Caco-2 (cell line): ENCODE results near the gene RAD51B. TPM values are rescaled to one million over a fixed set of nuclear protein-coding genes. Genes with fewer than 3 reads are reported as not detected.

Experiments used
- BruUV-seq: library from RNA; stranded (reverse); fragments of 400-500 nt; replicated peaks from 2 replicates; lab custom pipeline; 2021; lab: Mats Ljungman, UMichigan
- CTCF ChIA-PET: fragments of 300-600 bp; sonication (Branson Sonifier 250); formaldehyde crosslinking; loops from one replicate; lab custom pipeline; 2022; ENCODE audit warnings: antibody characterized with exemption; lab: Charles Lee
- POLR2A ChIA-PET: fragments of 300-600 bp; sonication (Branson Sonifier 250); formaldehyde crosslinking; loops from one replicate; lab custom pipeline; 2022; ENCODE audit warnings: antibody characterized with exemption; lab: Charles Lee
- DNase-seq, 2 experiments: peaks; one replicate each; pipeline versions ENCODE4 v3.0.0 to v3.0.0-alpha.2; 2020 to 2022
- H3K27me3 ChIP-seq: replicated peaks from 2 replicates; pipeline ENCODE4 v1.6.0; 2011; ENCODE audit warnings: low read length; ENCODE audit not compliant: control insufficient read depth, insufficient read depth
- H3K36me3 ChIP-seq: 2 replicates; pipeline ENCODE4 v1.5.1; 2011; ENCODE audit warnings: low read length; ENCODE audit not compliant: control insufficient read depth, insufficient read depth
- H3K4me1 ChIP-seq: fragments of 250-450 bp; sonication (Bioruptor Pico); 2 replicates; pipeline ENCODE4 v1.5.1; 2020; ENCODE audit warnings: mild to moderate bottlenecking
- H3K4me3 ChIP-seq: 2 replicates; pipeline ENCODE4 v1.5.1; 2011; ENCODE audit warnings: low read depth, mild to moderate bottlenecking, control low read depth, low read length
- H3K9me3 ChIP-seq: fragments of 250-450 bp; sonication (Bioruptor Pico); 2 replicates; pipeline ENCODE4 v1.5.1; 2020; ENCODE audit warnings: mild to moderate bottlenecking, moderate library complexity
- H3K27ac Mint-ChIP-seq: one replicate; pipeline ENCODE4 v1.8.0; 2022; ENCODE audit warnings: mixed read lengths; ENCODE audit not compliant: unreplicated experiment
- H3K27me3 Mint-ChIP-seq: one replicate; pipeline ENCODE4 v1.8.0; 2022; ENCODE audit warnings: mixed read lengths; ENCODE audit not compliant: insufficient read depth, unreplicated experiment
- H3K36me3 Mint-ChIP-seq: one replicate; pipeline ENCODE4 v1.8.0; 2022; ENCODE audit warnings: mild to moderate bottlenecking, mixed read lengths; ENCODE audit not compliant: insufficient read depth, unreplicated experiment
- H3K4me1 Mint-ChIP-seq: one replicate; pipeline ENCODE4 v1.8.0; 2022; ENCODE audit warnings: low read depth, mixed read lengths; ENCODE audit not compliant: unreplicated experiment
- H3K4me3 Mint-ChIP-seq: one replicate; pipeline ENCODE4 v1.8.0; 2022; ENCODE audit warnings: mild to moderate bottlenecking, moderate library complexity, mixed read lengths; ENCODE audit not compliant: unreplicated experiment
- H3K9me3 Mint-ChIP-seq: one replicate; pipeline ENCODE4 v1.8.0; 2022; ENCODE audit warnings: mixed read lengths; ENCODE audit not compliant: unreplicated experiment
- CTCF ChIP-seq, 2 experiments: fragments of 200-600 bp in 1 of 2; IDR thresholded peaks; 1 replicate in 1 of 2; 2 replicates in 1 of 2; pipeline versions ENCODE4 v1.5.1 to v1.8.0; 2011 to 2022; ENCODE audit warnings: antibody characterized with exemption in 1 of 2, control low read depth in 1 of 2, inconsistent platforms in 1 of 2, low read depth in 1 of 2, low read length in 1 of 2, mild to moderate bottlenecking in 1 of 2, moderate library complexity in 1 of 2; ENCODE audit not compliant: insufficient read depth in 1 of 2, severe bottlenecking in 1 of 2, unreplicated experiment in 1 of 2
- intact Hi-C: fragments of 100-400 bp; cut with micrococcal nuclease; formaldehyde crosslinking; loops from one replicate; pipeline ENCODE4 v1.10.0; 2022; ENCODE audit not compliant: unreplicated experiment
- total RNA-seq: library from RNA; stranded (reverse); gene quantifications from 2 replicates; pipeline ENCODE4 v1.2.3, GENCODE V29; 2022

The RAD51B gene
- total RNA-seq, 1 experiment from 2014 or later = 16.7 TPM

- CTCF ChIA-PET = interaction anchor here (0.6 kb wide), 1 partner anchor 334 kb away, joined by 4 read pairs; no protein-coding TSS in a partner anchor
- peaks cover 38% of the 10 kb centered on the region for H3K4me1 ChIP-seq
- H3K9me3 ChIP-seq = no peaks in the 10 kb centered on the region
- H3K36me3 Mint-ChIP-seq = no peaks in the 10 kb centered on the region
- H3K4me3 Mint-ChIP-seq = no peak overlapping the region
- no peaks in the 10 kb centered on the region for H3K36me3 ChIP-seq
- POLR2A ChIA-PET = no interaction called here
- H3K27me3 ChIP-seq = no peaks in the 10 kb centered on the region
- peak overlapping the region; percentile 70 for H3K27ac Mint-ChIP-seq
- DNase-seq = peak; percentile 34 to 50
- TF ChIP-seq CTCF (IDR thresholded peaks at IDR 0.05; ENCODE audit: insufficient read depth in 1 of 2, low read depth in 1 of 2, low read length in 1 of 2, severe bottlenecking in 1 of 2, unreplicated experiment in 1 of 2) = no peak
- no peak overlapping the region for H3K4me3 ChIP-seq
- no TSS peak for BruUV-seq
- intact Hi-C loops = no loop called here
- peaks cover 34% of the 10 kb centered on the region for H3K4me1 Mint-ChIP-seq
- no peaks in the 10 kb centered on the region for H3K27me3 Mint-ChIP-seq
- no peaks in the 10 kb centered on the region for H3K9me3 Mint-ChIP-seq
Measured at GRCh38 chr14:67977434-67978034, 158.0 kb downstream of the RAD51B start.

DNA sequence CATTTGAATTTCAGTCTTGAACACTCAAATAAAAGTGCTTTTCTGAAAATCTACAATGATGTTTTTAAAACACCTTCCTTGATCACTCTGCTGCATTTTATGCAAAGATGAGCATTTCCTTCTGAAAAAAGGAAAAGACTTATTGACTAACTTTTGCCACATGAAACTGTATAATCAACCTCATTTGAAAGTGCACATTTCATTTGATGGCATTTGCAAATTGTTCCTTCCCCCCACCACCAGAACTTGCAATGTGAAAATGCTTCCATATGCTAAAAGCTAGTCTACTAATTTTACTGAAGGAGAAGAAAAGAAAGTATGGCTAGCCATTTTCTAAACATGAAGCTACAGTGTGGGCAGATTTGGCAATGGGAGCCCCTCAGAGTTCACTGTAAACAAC lies 159.2 kb downstream of the RAD51B start:
- H3K4me3 ChIP-seq = no peak overlapping the region
- CTCF ChIA-PET = no interaction called here
- Mint-ChIP-seq H3K9me3 (no peaks in the 10 kb centered on the region), H3K4me1 (peaks cover 34% of the 10 kb centered on the region), H3K4me3 (no peak overlapping the region), H3K27me3 (no peaks in the 10 kb centered on the region), H3K27ac (no peak overlapping the region), H3K36me3 (no peaks in the 10 kb centered on the region)
- no peaks in the 10 kb centered on the region for H3K36me3 ChIP-seq
- no peak for TF ChIP-seq CTCF (IDR thresholded peaks at IDR 0.05; ENCODE audit: insufficient read depth in 1 of 2, low read depth in 1 of 2, low read length in 1 of 2, severe bottlenecking in 1 of 2, unreplicated experiment in 1 of 2)
- DNase-seq = no peak
- POLR2A ChIA-PET = no interaction called here
- H3K4me1 ChIP-seq = peaks cover 34% of the 10 kb centered on the region
- H3K9me3 ChIP-seq = no peaks in the 10 kb centered on the region
- H3K27me3 ChIP-seq = no peaks in the 10 kb centered on the region
- BruUV-seq = no TSS peak
- intact Hi-C loops = no loop called here

- Mint-ChIP-seq H3K9me3 (no peaks in the 10 kb centered on the region), H3K4me1 (peaks cover 9% of the 10 kb centered on the region), H3K4me3 (no peak overlapping the region), H3K27ac (no peak overlapping the region), H3K36me3 (no peaks in the 10 kb centered on the region), H3K27me3 (no peaks in the 10 kb centered on the region)
- BruUV-seq = no TSS peak
- TF ChIP-seq CTCF (IDR thresholded peaks at IDR 0.05; ENCODE audit: insufficient read depth in 1 of 2, low read depth in 1 of 2, low read length in 1 of 2, severe bottlenecking in 1 of 2, unreplicated experiment in 1 of 2) = no peak
- CTCF ChIA-PET = no interaction called here
- POLR2A ChIA-PET = no interaction called here
- Histone ChIP-seq H3K9me3 (no peaks in the 10 kb centered on the region), H3K4me1 (peaks cover 11% of the 10 kb centered on the region), H3K27me3 (no peaks in the 10 kb centered on the region), H3K4me3 (no peak overlapping the region), H3K36me3 (no peaks in the 10 kb centered on the region)
- no peak for DNase-seq
- intact Hi-C loops = loop anchor here (5.0 kb wide), 1 partner anchor 36 kb away; no protein-coding TSS in a partner anchor
Measured at GRCh38 chr14:67982711-67983608, 163.4 kb downstream of the RAD51B start.
